ENCODE measurements around the gene SDHA.

Gene SDHA

GRCh38 chr5:174876-175465 lies 43.1 kb upstream of the SDHA start:
- no peaks in the 10 kb centered on the region for H3K36me3 ChIP-seq (ENCODE audit: control insufficient read depth, insufficient read depth, low read length)
- no peaks in the 10 kb centered on the region for H3K27me3 ChIP-seq (ENCODE audit: control insufficient read depth, insufficient read depth, low read length)
- H3K27ac ChIP-seq, result no peak overlapping the region
- H3K79me2 ChIP-seq, result no peaks in the 10 kb centered on the region
- H3K4me3 ChIP-seq (ENCODE audit: low read depth, low read length), result no peak overlapping the region
- H3K4me2 ChIP-seq (ENCODE audit: low read length), result no peak overlapping the region
- H3K9ac ChIP-seq, result no peak overlapping the region
- no peak overlapping the region for H2AFZ ChIP-seq
- TF ChIP-seq CTCF (IDR thresholded peaks at IDR 0.05), result no peak
- H3K4me1 ChIP-seq, result peaks cover 7% of the 10 kb centered on the region
- H3K9me3 ChIP-seq (ENCODE audit: control insufficient read depth, low read length), result no peaks in the 10 kb centered on the region

DNA sequence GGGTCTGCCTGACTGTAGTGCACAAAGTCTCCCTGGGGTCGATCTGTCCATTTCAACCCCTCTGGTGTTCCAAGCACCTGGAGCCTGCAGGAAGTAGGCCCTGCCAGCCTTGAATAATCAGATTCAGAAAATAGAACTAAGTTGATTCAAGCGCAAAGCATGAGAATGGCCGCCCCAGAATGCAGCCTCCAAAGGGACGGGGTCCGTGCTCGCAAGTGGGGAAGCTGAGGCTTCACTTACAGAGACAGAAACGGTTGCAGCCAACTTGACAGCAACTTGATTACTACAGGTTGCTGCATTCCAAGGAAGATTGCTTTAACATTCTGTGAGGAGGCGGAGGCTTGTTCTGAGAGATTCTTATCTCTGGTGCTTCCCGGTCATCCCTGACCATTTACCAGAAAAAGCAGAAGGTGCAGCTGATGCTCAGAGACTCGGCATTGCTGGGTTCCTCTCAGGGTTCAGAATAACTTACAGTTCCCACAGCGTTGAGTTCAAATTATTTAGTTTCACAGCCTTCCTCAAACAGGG lies 41.8 kb upstream of the SDHA start:
- Histone ChIP-seq H3K27ac (no peak overlapping the region), H3K4me2 (ENCODE audit: low read length) (peak overlapping the region; percentile 37), H2AFZ (no peak overlapping the region), H3K79me2 (no peaks in the 10 kb centered on the region), H3K4me1 (peaks cover 7% of the 10 kb centered on the region), H3K27me3 (ENCODE audit: control insufficient read depth, insufficient read depth, low read length) (no peaks in the 10 kb centered on the region), H3K4me3 (ENCODE audit: low read depth, low read length) (no peak overlapping the region), H3K9me3 (ENCODE audit: control insufficient read depth, low read length) (no peaks in the 10 kb centered on the region), H3K9ac (no peak overlapping the region), H3K36me3 (ENCODE audit: control insufficient read depth, insufficient read depth, low read length) (no peaks in the 10 kb centered on the region)
- TF ChIP-seq CTCF (IDR thresholded peaks at IDR 0.05), result no peak

- no peak overlapping the region for H3K4me2 ChIP-seq (ENCODE audit: low read length)
Observed at GRCh38 chr5:178110-178509, 40.0 kb upstream of the SDHA start.

DNA sequence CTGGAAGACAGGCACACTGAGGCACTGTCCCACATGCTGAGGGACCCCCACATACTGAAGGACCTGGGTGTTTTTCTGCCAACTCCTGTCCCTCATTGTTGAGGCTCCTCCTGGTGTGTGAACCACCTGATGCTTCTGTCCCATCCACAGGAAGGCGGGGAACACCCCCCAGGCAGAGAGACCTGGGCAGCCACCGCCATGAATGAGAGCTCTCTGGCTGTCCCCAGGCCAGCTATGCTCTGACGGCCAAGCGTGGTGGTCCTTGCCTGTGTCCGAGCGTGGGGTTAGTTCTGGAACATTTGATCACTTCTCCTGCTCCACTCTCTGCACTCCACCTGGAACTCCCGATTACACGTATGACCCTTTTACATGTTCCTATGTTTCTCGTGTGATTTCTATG lies 38.7 kb upstream of the SDHA start:
- no peak overlapping the region for H3K4me3 ChIP-seq (ENCODE audit: low read depth, low read length)
- H3K27me3 ChIP-seq (ENCODE audit: control insufficient read depth, insufficient read depth, low read length), result no peaks in the 10 kb centered on the region
- peaks cover 7% of the 10 kb centered on the region for H3K4me1 ChIP-seq
- H3K9ac ChIP-seq, result no peak overlapping the region
- H2AFZ ChIP-seq, result no peak overlapping the region
- no peaks in the 10 kb centered on the region for H3K79me2 ChIP-seq
- no peak overlapping the region for H3K4me2 ChIP-seq (ENCODE audit: low read length)
- TF ChIP-seq CTCF (IDR thresholded peaks at IDR 0.05), result no peak
- no peak overlapping the region for H3K27ac ChIP-seq
- H3K9me3 ChIP-seq (ENCODE audit: control insufficient read depth, low read length), result no peaks in the 10 kb centered on the region
- no peaks in the 10 kb centered on the region for H3K36me3 ChIP-seq (ENCODE audit: control insufficient read depth, insufficient read depth, low read length)

More at GRCh38 chr5:178110-178509, 40.0 kb upstream of the SDHA start:
- Histone ChIP-seq H3K27me3 (ENCODE audit: control insufficient read depth, insufficient read depth, low read length) (no peaks in the 10 kb centered on the region), H3K4me3 (ENCODE audit: low read depth, low read length) (no peak overlapping the region), H3K36me3 (ENCODE audit: control insufficient read depth, insufficient read depth, low read length) (no peaks in the 10 kb centered on the region), H3K4me1 (peaks cover 7% of the 10 kb centered on the region), H3K79me2 (no peaks in the 10 kb centered on the region), H3K9ac (no peak overlapping the region), H3K9me3 (ENCODE audit: control insufficient read depth, low read length) (no peaks in the 10 kb centered on the region), H3K27ac (no peak overlapping the region), H2AFZ (no peak overlapping the region)
- no peak for TF ChIP-seq CTCF (IDR thresholded peaks at IDR 0.05)
